Neural progenitor cell (in vitro differentiated cells): Measurements from ENCODE around the gene BBS9.

ENCODE experiments used
- CTCF ChIP-seq: fragments of 200-600 bp; sonication (generic); IDR thresholded peaks from 2 replicates; pipeline ENCODE4 v1.5.1; 2017; ENCODE audit warnings: antibody characterized with exemption, mild to moderate bottlenecking
- EZH2 ChIP-seq: fragments of 200-600 bp; sonication (generic); IDR thresholded peaks from 2 replicates; pipeline ENCODE4 v1.6.1; 2017; ENCODE audit warnings: antibody characterized with exemption, mild to moderate bottlenecking, moderate library complexity
- EZH2phosphoT487 ChIP-seq: fragments of 200-600 bp; sonication (generic); IDR thresholded peaks from 2 replicates; pipeline ENCODE4 v1.6.1; 2017; ENCODE audit warnings: antibody characterized with exemption

- no peak for TF ChIP-seq CTCF
- TF ChIP-seq EZH2 = no peak
- TF ChIP-seq EZH2phosphoT487 = no peak
These were observed 132.2 kb downstream of the BBS9 start for GRCh38 chr7:33261585-33261984.
